ENCODE data around the gene SLC25A31.

GRCh38 chr4:127698789-127699200 lies 31.4 kb upstream of the SLC25A31 start:
- TF ChIP-seq CTCF (conservative IDR thresholded peaks at IDR 0.05) (no peak), EZH2 (IDR thresholded peaks at IDR 0.05; ENCODE audit: low read depth) (no peak)
